ENCODE results near the gene EVX2.

Gene EVX2

GRCh38 chr2:176083796-176084261, at the start of gene EVX2:
Gene EVX2, minus strand, starts transcription at chr2:176083962. Its CDS starts 186 bp downstream, at chr2:176083776.
- no peak for DNase-seq (ENCODE audit: low read depth in 2 of 3, low spot score in 2 of 3)

DNA sequence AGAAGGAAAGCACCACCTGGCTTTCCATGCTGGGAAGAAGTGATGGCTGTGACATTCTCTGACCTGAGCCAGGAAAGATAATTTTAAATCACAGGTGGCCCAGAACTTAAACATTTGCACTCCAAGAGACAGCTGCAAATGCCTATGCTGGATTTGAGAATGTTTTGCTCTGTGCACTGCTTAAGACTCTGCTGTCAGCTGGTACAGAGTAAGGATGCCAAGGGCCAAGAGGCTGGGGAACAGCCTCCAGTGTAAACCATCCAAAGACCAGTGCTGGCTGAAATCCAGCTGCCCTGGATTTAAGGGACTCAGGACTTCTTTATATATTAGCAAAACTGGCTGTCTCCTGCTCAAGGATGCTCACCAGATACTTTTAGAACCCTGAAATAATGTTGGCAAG, 49.6 kb upstream of the EVX2 start:
- DNase-seq (ENCODE audit: low read depth in 2 of 3, low spot score in 2 of 3) = no peak

GRCh38 chr2:176132205-176133171, 48.7 kb upstream of the EVX2 start:
- DNase-seq (ENCODE audit: low read depth in 2 of 3, low spot score in 2 of 3) = no peak

- no peak for DNase-seq (ENCODE audit: low read depth in 2 of 3, low spot score in 2 of 3)
Measured at GRCh38 chr2:176131848-176132158, 48.0 kb upstream of the EVX2 start.

DNA sequence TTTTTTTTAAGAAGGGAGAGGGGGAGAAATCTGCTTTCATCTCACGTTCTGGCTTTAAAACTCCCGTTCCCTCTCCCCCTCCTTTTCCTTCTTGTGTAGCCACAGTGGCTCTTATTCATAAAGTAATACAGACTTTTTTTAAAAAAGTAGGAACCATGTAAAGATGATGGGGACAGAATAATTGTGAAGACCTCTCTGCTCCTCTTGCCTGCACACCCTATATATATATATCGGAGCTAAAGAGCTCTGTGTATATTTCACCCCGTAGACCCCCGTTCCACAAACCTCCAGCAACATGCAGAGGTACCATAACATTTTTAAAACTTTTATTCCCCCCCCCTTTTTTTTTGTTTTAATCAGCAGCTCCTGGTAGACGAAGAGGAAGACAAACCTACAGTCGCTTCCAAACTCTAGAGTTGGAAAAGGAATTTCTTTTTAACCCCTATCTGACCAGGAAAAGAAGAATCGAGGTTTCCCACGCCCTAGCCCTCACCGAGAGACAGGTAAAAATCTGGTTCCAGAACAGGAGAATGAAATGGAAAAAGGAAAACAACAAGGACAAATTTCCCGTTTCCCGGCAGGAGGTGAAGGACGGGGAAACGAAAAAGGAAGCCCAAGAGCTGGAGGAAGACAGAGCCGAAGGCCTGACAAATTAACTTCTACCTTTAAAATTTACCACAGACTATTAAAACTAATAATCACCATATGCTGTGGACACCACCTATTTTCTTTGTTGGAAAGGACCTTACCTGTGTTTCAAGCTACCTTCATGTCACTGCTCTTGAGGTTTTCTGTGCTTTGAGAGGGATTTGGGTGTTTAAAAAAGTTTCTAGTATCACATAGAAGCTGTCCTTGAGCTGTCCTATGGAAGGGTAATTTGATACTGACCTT, 47.4 kb upstream of the EVX2 start:
- no peak for DNase-seq (ENCODE audit: low read depth in 2 of 3, low spot score in 2 of 3)

GRCh38 chr2:176130147-176130956, 46.6 kb upstream of the EVX2 start:
- no peak for DNase-seq (ENCODE audit: low read depth in 2 of 3, low spot score in 2 of 3)

DNA sequence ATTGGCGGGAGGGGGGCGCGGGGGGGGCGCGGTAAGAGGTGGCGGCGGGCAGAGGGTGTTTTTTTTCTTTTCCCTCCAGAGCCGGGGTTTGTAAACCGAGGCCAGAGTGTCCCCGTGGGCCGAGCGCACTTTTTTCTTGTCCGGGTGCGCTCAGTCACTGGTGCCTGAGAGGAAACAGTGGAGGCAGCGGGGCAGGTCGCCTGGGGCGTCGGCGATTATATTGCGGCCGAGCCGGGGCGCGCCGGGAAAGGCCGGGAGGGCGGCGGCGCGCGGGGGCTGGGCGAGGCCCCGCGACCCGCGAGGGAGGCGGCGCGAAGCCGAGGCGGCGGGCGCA, 46.0 kb upstream of the EVX2 start:
- no peak for DNase-seq (ENCODE audit: low read depth in 2 of 3, low spot score in 2 of 3)

GRCh38 chr2:176128982-176129796, 45.4 kb upstream of the EVX2 start, which contains the start of gene HOXD8:
Gene HOXD8, plus strand, starts transcription at chr2:176129705. Its CDS starts 662 bp downstream, at chr2:176130367.
- no peak for DNase-seq (ENCODE audit: low read depth in 2 of 3, low spot score in 2 of 3)

DNA sequence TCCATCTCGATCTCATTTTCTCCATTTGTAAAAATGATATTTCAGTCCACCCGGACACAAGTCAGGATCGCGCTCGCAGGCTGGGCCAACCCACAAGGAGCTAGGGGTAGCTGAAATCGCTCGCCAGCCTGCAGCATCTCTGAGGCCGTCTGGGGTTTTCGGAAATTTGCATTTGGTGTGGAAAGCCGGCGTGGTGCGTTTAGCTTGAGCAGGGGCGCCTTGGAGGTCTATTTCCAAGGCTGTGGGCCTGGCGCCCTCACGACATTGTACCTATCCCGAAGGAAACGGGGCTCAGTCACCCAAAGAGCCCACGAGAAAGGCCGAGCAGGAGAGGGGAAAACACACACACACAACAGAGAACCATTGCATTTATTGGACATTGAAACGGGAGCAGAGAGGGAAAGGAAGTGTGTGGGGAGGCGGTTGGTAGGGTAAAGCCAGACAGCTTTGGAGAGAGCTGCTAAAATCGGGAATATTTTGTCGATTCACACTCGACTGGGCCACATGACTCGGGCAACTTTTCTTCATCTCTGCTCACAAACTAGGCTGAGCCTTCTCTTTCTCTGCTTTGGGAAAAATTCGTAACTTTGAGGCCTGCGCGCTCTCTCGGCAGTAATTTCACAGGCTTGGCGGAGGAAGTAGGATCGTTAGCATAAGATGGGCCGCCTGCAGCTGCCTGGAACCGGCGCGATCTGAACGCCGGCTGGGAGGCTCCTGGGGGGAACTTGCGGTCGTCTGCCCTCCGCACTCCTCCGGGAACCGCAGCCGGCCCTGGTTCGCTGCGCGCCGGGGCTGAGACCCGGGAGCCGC, 44.6 kb upstream of the EVX2 start:
- DNase-seq (ENCODE audit: low read depth in 2 of 3, low spot score in 2 of 3) = no peak

DNA sequence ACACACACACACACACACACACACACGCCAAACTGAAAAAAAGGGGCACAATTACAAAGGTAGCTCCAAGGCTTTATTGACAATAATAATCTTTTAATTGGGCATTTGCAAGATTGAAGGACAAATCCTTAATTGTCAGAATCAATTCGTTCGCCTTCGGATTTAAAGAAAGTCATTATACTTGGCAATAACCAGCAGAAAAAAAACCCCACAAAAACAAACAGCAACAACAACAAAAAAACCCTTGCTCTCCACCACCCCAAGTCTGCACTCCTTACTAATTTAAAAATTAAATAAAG, 44.0 kb upstream of the EVX2 start:
- no peak for DNase-seq (ENCODE audit: low read depth in 2 of 3, low spot score in 2 of 3)

GRCh38 chr2:176126929-176127773, 43.4 kb upstream of the EVX2 start:
- DNase-seq (ENCODE audit: low read depth in 2 of 3, low spot score in 2 of 3) = peak in 1 of 3 experiments; percentile 60

- DNase-seq (ENCODE audit: low read depth in 2 of 3, low spot score in 2 of 3) = no peak
Measured at GRCh38 chr2:176125772-176126054, 42.0 kb upstream of the EVX2 start.

GRCh38 chr2:176124947-176125771, 41.4 kb upstream of the EVX2 start:
- DNase-seq (ENCODE audit: low read depth in 2 of 3, low spot score in 2 of 3) = no peak

DNA sequence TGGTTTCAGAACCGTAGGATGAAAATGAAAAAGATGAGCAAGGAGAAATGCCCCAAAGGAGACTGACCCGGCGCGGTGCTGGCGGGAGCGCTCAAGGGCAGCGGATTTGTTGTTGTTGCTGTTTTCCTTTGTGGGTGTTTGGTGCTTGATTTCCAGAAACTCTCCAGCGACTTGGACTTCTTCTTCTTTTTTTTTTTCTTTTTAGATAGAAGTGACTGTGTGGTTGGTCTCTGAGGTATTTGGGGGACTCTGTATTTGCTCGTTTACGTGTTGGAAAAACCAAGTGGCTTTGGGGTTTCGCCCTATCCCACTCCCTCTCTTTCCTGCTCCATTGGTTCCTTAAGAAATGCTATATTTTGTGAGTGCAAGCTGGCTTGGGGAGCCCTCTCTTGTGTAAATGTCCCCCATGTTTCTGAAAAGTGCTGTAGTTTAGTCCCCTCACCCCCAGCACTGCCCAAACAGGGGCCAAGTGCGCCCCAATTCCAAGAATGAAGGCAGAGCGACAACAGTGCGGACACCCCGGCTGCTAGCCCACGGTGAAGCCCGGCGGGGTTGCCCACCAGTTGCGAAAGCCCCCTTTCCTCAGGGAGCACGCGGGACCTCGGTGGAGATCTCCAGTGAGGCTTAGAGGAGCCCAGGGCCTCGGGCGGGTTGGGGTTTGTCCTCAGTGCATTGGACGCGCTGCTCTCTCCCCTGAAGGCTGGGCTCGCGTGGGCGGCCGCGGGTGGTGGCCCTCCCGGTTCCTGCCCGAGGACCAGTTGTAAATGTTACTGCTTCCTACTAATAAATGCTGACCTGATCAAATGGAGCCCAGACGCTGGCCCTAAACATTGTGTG, 40.6 kb upstream of the EVX2 start:
- no peak for DNase-seq (ENCODE audit: low read depth in 2 of 3, low spot score in 2 of 3)

GRCh38 chr2:176123411-176124109, 39.8 kb upstream of the EVX2 start:
- DNase-seq (ENCODE audit: low read depth in 2 of 3, low spot score in 2 of 3) = no peak

- DNase-seq (ENCODE audit: low read depth in 2 of 3, low spot score in 2 of 3) = no peak
Measured at GRCh38 chr2:176122683-176123410, 39.1 kb upstream of the EVX2 start, which contains the start of gene HOXD9. Gene HOXD9, plus strand, starts transcription at chr2:176122719. Its CDS starts 50 bp downstream, at chr2:176122769.

All from activated CD8-positive, alpha-beta memory T cell treated with anti-CD3 and anti-CD28 coated beads for 48 hours (primary cell).